Glomerular endothelial cell (primary cell): ENCODE measurements around the gene ZFP36. TPM values are rescaled to one million over a fixed set of nuclear protein-coding genes. Genes with fewer than 3 reads are reported as not detected.

Source experiments
- DNase-seq: peaks from one replicate; pipeline ENCODE4 v3.0.0-alpha.2; 2011; ENCODE audit warnings: low read depth, low spot score; ENCODE audit errors: extremely low read depth
- total RNA-seq: library from RNA; depleted of rRNA; stranded (reverse); fragments of >200 nt; gene quantifications from 2 replicates; pipeline ENCODE4 v1.2.3, GENCODE V29; 2015

Gene ZFP36
- total RNA-seq, 1 donor from 2014 or later, result 21.6 TPM

GRCh38 chr19:39403331-39404312 lies 3.0 kb upstream of the ZFP36 start:
- no peak for DNase-seq

GRCh38 chr19:39405261-39405957 lies 1.2 kb upstream of the ZFP36 start:
- no peak for DNase-seq

- no peak for DNase-seq
These were observed 540 bp upstream of the ZFP36 start for GRCh38 chr19:39405958-39406655.

- no peak for DNase-seq
These were observed 688 bp downstream of the ZFP36 start for GRCh38 chr19:39407410-39407659.

GRCh38 chr19:39407660-39408391 lies 1.2 kb downstream of the ZFP36 start:
- DNase-seq, result no peak

- DNase-seq, result no peak
These were observed 2.0 kb downstream of the ZFP36 start for GRCh38 chr19:39408392-39409207.

GRCh38 chr19:39409208-39410016 lies 2.8 kb downstream of the ZFP36 start:
- DNase-seq, result no peak

- no peak for DNase-seq
These were observed 3.6 kb downstream of the ZFP36 start for GRCh38 chr19:39410017-39410830.

- no peak for DNase-seq
These were observed 4.1 kb downstream of the ZFP36 start for GRCh38 chr19:39410831-39411080.

- DNase-seq, result no peak
These were observed 4.6 kb downstream of the ZFP36 start for GRCh38 chr19:39411081-39411831.

GRCh38 chr19:39411832-39412099 lies 5.1 kb downstream of the ZFP36 start:
- DNase-seq, result no peak

GRCh38 chr19:39412100-39412866 lies 5.6 kb downstream of the ZFP36 start, which contains the start of gene PLEKHG2:
Gene PLEKHG2, plus strand, starts transcription at chr19:39412669. Its CDS starts 1,418 bp downstream, at chr19:39414087.
- DNase-seq, result peak; percentile 95

- DNase-seq, result no peak
These were observed 6.2 kb downstream of the ZFP36 start for GRCh38 chr19:39412867-39413271.

GRCh38 chr19:39413272-39413910 lies 6.7 kb downstream of the ZFP36 start:
- DNase-seq, result no peak

GRCh38 chr19:39413911-39414608 lies 7.4 kb downstream of the ZFP36 start:
- DNase-seq, result no peak
